Non-pigmented ciliary epithelial cell (primary cell): ENCODE results near the gene SMYD3.
"Not testable (repeated sequence)": the region's sequence is repeated elsewhere in the genome, so short reads cannot be mapped to it uniquely, and the experiment has no call there.

ENCODE experiments used
- DNase-seq: peaks from one replicate; pipeline ENCODE4 v3.0.0-alpha.2; 2010; ENCODE audit warnings: low read depth

SMYD3 gene

DNA sequence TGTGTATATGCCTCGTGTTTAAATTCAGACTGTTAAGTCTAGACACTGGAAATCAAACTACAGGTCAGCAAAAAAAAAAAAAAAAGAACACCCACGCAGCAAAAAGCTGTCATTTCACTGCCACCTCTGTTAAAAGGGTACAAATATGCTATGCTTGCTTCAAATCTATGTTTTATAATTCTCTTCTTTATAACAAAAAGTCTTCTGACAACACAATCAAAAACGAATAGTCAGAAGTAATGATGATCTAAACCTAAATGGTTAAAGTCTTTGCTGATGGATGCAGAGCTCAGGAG, 438.9 kb downstream of the SMYD3 start:
- DNase-seq, result no peak

DNA sequence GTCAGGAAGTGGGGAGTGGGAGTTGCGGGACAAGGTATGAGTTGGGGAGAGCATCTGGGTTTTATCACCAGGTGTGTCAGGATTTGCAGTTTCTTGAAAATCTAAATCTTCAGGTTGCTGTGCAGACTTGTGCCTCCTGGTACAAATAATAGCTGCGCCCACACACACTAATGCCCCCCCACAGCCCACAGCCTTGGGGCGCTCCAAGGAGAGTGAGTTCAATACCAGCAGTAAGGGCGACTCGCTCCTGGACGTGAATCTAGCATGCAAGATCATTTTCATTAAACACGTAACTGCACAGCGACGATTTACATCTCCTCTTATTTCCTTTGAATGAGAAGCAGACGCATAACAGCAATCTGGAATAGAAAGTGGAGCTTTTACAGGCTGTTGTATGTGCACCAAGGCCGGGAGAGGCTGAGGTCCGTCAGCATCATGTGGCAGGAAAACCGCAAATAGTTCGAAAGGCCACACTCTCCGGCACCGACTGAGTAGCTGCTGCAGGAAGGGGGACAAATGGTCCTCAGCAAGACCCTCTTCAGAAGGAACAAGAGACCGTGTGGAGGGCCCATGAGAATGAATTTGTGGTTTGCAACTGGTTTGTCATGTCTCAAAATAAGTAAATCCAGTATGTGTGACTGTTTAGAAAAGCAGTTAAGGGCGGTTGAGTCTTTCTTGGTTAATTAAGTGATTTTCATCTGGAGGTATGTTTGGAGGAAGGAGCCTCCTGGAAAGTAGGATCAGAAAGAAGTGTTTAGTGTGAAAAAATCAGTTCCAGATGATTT, 439.5 kb downstream of the SMYD3 start:
- DNase-seq, result peak; percentile 28

DNA sequence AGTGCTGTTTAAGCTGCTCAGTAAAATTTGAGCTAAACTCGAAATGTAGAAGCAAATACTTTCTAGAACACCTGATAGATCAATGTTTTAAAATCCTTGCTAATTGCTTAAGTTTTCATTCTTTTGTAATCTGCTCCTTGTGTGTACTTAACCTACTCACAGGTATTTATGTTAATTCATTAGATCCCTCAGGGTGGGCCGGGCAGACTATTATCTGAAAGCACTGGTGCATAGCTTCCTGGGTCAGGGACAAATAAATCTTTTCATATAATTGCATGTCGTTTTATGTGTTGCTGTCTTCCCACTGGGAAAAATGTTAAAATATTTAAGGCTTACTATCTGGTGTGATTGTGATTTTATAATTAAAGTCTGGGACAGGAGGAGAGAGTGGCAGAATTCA, 440.5 kb downstream of the SMYD3 start:
- DNase-seq, result no peak

DNA sequence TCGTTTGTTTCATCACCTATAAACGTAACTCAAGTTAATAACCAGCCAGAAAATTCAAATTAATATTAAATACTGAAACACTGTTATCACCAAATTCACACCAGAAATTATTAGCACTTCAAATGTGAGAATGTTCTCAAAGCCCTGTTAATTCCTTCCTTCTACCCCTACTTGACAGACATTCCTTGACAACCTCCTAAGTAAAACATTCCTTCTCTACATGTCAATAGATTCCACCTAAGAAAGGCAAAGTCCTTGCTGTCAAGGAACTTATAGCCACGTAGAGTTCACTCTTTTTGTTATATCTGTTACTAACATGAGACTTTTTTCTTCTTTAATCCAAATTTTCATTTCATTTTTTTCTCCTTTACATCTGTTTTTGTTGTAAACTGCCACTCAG, 441.5 kb downstream of the SMYD3 start:
- DNase-seq, result no peak

DNA sequence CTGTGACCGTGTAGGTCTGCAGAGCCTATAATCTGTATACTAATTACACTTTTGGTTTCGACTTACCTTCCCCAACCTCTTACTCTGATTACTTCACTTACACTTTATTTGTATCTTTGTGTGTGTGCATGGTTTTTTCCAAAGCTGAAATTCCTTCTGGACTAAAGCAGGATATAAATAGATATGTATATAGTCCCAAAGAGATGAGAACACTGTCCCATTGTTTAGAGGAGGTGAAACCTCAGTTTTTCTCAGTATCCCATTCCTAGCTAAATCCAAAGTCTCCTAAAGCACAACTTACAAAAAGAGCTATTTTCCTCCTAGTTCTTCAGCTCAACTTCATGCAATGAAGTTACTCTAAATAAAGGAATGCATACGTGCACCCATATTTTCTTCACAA, 442.2 kb downstream of the SMYD3 start:
- DNase-seq, result no peak

DNA sequence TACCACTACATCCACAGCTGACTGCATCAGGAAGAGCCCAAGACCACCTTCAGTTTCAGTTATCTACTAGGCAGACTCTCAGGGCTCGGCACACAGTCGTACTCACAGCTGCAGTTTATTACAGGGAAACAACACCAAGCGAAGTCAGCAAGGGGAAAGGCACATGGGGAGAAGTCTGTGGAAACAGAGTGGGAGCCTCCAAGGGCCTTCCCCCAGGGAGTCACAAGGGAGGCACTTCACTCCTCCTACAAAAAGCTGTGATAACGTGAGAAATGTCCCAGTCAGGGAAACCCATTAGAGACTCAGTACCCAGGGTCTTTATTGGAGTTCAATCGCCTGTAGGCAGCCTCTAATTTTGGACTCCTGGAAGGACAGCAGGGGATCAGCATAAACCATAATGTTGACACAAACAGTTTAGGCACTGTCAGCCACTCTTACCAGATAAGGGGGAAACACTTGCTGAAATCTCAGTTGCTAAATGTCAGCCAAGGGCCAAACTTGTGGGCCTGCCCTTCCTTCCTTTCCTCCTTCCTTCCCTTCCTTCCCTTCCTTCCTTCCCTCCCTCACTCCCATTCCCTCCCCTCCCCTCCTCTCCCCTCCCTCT, 444.0 kb downstream of the SMYD3 start:
- DNase-seq, result no peak

DNA sequence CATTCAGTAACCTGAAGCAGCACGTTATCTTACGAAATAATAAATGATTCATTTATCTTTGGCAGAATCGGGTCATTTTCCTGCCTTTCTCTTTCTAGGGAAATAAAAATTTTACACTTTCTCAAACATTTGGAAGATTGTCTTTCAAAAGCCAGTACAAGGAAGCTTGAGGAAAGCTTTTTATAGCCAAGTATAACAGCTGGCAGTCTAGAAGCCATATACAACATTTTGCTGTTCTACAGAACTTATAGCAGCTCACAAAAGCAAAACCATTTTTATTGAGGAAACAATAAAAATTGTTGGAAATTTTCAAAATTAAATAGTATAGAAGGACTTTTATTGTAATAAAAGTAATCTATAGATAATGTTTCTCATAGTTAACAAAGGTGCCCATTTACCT, 448.6 kb downstream of the SMYD3 start:
- DNase-seq, result no peak

DNA sequence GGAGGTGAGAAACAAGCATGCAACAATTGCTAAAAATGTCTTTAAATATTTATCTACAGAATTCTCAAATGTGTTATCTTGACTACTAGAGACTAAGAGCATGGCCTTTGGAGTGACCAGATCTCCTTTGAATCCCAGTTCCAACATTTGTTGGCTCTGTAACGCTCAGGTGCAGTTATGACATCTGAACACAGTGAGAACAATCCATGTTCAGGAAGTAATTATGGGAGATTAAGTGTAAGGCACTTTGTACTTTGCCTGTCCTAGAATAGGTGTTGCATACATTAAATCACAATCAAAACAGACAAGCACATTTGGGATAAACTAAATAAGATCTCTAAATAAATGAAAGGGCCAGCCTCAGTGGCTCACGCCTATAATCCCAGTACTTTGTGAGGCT, 454.5 kb downstream of the SMYD3 start:
- DNase-seq, result no peak

DNA sequence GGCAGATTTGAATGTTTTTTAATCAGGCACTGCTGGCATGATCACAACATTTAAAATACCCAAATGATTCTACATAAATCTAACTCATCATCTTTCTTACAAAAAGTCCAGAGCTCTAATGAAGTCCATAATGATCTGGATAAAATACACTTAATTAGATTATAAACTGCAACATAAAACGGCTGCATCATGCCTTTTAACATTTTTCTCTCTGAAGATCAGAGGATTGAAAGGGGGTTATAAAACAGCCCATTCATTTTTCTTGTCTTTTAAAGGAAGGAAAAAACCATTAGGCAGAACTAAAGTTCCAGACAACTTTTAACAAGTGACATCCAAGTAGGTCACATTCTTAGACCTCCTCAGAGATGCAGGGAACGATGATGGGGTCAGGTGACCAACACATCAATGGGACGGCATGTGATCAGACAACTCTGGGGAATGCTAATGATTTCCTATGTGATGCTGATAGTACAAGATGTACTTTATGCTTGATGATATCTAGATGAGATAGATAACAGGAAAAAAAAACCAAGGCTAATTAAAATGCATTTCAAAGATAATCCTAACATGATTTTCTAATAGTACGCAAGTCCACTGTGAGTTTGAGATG, 455.1 kb downstream of the SMYD3 start:
- no peak for DNase-seq

DNA sequence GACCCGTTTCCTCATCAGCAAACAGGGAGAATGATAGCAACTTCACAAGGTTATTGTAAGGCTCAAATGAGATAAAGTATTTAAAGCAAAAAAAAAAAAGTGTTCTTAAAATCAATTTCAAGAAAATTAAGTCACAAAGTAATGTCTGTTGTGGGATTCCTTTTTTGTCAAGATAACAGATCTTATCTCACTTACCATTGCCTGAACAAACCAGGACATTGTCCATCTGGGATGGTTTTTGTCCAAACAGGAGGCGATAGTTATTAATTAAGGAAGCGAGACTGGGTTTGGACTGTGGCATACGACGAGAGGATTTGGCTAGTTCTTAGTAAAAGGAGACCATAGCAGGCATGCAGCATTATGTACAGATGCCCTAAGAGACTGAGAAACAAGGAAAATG, 458.4 kb downstream of the SMYD3 start:
- DNase-seq, result no peak

DNA sequence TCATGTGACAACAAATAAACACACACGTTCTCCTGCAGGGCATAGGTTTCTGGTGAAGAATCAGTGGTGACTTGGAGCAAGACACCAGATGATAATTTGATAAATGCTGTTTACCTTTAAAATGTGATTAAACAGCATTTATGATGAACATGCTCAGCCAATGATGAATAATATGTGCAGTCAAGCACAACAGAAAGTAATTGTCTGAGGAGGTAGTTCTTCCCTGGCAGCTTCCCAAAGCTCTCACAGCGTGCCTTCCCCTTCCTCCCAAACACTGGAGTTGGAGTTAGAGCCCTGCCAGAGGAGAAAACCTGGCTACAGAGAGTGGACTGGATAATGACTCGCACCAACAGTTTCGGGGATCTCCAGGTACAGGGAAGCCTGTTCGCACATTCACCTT, 463.5 kb downstream of the SMYD3 start:
- DNase-seq, result no peak

DNA sequence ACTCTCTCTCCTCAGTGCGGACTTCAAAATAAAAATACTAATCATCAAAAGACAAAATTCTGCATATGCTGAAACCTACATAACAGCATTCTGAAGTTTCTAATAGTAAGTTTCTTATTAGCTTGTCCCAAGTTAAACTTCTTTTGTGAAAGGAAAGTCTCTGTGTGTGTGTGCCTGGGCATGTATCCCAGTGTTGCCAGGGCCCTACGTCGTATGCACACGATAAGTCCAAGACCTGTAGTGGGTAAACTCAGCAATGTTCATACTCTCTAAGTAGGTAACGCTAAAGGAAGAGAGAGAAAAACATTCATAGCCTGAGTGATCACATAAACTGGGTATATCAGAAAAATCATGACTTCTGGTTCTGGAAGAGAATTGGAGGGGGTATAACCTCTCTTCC, 465.7 kb downstream of the SMYD3 start:
- DNase-seq, result no peak

DNA sequence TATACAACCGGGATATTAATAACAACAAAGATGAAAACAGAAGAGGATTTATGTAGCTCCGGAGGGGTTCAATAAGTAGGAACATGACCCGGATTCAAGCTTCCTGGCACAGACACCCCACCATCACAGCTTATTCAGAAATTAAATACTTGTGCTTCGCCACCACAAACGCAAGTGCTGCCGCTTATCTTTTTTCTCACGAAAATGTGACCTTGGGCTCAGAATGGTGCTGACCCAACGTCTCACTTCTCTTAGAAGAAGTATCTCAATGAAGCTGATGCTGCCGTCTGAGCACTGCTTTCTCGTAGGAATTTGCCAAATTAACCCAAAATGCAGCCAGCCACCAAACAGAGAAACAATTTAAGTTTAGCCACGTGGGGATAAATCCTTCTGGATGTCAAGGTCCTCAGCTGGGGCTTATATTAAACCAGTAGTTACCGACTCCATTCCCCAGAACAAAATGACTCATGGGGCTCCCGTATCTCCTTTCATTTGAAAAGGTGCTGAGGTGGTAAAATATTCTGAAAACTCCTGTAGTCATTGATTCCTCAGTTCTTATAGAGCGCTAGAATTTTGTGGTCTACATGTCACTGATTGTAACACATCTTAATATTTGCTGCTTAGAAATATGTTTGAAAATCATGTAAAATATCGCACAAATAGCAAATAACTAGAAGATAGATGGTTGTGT, 466.7 kb downstream of the SMYD3 start:
- DNase-seq, result no peak

DNA sequence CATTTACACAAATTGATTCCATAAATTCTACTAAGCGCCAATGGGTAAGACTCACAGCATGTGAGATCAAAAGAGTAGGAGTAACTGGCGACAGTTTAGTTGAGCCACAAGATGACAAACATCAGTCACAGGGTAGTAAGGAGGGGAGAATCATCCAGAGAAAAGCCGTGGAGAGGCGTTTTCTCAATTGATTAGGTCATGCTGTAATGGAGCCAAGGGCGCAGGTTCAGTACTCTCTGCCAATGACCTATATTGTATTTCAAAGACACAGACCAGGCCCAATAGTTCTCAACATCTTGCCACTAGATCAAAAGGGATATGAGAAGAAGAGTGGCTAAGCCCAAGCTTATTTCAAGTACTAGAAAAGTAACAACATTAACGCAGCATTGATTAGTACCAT, 467.5 kb downstream of the SMYD3 start:
- no peak for DNase-seq

DNA sequence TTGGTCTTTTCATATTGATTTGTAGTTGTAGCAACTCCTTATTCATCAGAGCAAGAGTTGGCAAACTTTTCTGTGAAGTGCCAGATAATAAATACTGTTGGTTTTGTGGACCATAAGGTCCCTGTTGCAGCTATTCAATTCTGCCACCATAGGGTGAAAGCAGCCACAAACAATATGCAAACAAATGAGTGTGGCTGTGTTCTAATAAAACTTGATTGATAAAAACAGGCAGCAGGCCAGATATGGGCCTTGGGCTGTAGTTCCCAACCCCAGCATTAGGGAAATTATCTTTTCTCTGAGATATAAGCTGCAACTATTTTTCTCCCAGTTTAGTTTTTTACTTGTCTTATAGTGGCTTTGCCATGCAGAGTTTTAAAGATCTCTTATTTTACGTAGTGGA, 469.2 kb downstream of the SMYD3 start:
- DNase-seq, result no peak

DNA sequence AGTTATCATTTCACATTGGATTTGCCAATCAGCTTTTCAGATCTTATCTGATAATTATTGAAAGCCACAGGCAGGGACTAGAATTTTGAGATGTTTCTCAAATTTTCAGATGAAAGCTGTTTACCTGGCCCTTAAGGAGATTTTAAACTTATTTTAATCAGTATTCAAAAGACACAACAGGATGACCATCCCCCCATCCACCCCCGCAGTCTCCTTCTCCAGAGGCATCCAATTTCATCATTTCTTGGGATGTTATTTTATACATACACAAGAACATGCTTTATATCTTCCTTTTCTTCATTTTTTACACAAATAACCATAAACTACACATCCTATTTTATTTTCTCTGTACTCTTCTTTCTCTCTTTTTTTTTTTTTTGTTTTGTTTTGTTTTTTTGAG, 470.9 kb downstream of the SMYD3 start:
- no peak for DNase-seq

DNA sequence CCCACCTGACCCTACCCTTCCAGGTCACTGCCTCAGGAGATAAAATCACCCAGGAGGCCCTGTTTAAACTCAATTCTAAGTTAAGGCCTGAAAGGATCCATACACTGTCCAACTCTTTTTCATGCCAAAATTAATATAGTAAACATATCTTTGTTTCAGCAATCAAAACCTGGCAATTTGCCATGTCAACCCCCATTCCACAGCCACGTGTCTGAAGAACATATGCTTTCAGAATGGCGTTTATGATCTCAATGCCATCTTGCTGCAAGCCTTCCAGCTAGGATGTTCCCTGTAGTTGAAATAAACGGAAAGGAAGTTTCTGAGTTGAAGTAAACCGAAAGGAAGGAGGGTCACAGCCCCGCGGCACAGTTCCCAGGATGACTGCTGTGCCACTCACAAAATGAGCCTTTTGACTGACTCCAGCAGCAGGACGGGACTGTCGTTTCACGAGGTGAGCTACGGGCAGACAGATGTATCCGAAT, 472.0 kb downstream of the SMYD3 start:
- no peak for DNase-seq

DNA sequence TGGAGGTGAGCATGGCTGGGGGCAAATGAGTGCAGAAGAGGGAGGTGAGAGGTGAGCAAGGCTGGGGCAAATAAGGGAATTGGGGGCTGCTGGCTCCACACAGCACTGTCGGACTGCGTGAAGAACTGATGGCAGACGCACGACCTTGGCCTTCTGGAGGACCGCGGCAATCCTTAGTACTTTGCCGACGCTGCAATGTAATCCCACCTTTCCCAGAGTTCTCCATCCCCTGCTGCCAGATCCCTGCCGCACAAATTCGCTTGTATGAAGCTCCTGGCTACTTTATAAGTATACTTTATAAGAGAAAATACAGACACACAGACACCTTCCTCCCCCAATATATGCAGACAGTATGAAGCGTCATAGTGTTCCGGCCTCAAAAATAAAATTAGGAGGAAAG, 472.4 kb downstream of the SMYD3 start:
- no peak for DNase-seq

DNA sequence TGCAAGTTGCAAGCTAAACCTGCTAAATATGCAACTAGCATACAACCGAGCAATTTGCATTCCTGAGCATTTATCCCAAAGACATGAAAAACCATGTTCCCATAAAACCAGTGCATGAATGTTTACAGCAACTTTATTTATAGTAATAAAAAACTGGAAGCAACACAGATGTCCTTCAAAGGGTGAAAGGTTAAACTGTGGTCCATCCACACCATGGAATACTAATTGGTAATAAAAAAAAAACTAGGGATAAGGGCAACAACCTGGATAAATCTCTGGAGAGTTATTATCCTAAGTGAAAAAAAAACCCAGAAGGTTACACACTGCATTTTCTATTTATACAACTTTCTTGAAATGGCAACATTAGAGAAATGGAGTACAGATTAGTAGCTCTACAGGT, 474.1 kb downstream of the SMYD3 start:
- no peak for DNase-seq

DNA sequence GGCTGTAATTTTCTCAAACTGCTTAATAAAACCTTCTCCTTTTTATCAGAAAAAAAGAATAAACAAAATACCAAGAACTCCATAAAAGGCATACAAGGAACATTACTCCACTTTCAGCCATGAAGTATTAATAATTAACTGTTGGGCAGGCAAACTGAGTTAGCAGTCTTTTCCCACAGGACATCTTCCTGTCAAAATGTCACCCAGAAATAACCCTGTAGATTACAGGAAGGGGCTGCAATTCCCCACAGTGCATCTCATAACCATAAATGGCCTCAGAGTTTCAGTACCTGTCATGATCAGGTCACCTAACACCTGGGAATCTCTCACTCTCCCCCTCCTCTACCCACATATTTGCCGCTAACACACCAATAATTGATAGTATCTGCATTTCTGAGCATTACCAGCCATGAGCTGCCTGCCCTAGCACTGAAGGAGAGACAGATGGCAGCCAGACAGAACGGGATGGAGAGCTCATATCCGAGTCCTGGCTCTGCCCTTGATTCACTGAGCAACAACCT, 475.0 kb downstream of the SMYD3 start:
- no peak for DNase-seq

DNA sequence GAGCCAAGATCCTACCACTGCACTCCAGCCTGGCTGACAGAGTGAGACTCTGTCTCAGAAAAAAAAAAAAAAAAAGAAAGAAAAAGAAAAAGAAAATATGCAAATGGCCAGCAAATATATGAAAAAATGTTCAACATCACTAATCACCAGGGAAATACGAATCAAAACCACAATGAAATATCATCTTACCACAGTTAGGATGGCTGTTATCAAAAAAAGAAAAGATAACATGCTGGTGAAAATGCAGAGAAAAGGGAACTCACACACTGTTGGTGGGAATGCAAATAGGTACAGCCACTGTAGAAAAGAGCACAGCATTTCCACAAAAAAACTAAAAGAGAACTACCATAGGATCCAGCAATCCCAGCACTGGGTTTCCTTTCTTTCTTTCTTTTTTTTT, 477.5 kb downstream of the SMYD3 start:
- no peak for DNase-seq

DNA sequence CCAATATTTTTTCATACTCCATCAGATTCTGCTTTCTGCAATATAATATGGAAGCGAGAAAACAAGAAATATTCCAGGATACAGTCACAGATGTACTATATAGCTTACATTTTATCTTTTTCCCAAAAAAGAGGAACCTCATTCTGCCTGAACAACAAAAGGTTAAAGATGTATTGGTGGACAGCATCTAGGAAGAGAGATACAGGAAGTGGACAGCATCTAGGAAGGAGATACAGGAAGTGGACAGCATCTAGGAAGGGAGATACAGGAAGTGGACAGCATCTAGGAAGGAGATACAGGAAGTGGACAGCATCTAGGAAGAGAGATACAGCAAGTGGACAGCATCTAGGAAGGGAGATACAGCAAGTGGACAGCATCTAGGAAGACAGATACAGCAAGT, 483.0 kb downstream of the SMYD3 start:
- not testable (repeated sequence) for DNase-seq
